HG03108 (cell line): ENCODE results near the gene MAPKBP1.

Source experiments
- ATAC-seq: cut with Tn5 transposase; IDR thresholded peaks from one replicate; pipeline ENCODE4 v1.9.1; 2021; ENCODE audit warnings: moderate library complexity; ENCODE audit not compliant: unreplicated experiment

Gene MAPKBP1

DNA sequence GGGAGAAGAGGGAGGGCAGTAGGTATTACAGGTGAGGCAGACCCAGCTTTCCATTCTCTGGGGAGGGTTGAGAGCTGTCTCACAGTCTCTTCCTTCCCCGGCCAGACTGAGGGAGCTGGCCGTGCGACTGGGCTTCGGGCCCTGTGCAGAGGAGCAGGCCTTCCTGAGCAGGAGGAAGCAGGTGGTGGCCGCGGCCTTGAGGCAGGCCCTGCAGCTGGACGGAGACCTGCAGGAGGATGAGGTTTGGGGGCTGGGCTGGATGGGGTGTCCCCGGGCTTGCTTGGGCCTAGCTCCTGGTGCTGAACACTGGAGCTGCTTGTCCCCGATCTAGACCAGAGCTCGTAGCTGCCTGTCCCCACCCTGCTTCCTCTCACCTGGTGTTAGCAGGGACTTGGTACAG, 69.3 kb downstream of the MAPKBP1 start:
- ATAC-seq = no peak

GRCh38 chr15:41844814-41845213, 70.5 kb downstream of the MAPKBP1 start:
- ATAC-seq = no peak

GRCh38 chr15:41847206-41847605, 72.9 kb downstream of the MAPKBP1 start:
- ATAC-seq = no peak

DNA sequence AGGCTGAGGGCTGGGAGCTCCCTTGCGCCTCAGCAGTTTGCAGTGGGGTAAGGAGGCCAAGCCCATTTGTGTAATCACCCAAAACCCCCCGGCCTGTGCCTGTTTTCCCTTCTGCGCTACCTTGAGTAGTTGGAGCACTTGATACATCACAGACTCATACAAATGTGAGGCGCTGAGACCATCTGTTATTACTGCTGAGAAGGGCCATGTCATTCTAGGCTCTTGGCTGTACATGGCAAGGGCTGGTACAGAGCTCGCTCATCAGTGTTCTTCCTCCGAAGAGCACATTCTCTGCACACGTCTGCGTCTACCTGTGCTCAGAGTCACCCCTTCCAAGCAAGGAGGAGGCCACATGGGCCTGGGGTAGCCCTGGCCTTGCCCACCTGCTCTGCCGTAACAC, 73.7 kb downstream of the MAPKBP1 start:
- ATAC-seq = no peak

DNA sequence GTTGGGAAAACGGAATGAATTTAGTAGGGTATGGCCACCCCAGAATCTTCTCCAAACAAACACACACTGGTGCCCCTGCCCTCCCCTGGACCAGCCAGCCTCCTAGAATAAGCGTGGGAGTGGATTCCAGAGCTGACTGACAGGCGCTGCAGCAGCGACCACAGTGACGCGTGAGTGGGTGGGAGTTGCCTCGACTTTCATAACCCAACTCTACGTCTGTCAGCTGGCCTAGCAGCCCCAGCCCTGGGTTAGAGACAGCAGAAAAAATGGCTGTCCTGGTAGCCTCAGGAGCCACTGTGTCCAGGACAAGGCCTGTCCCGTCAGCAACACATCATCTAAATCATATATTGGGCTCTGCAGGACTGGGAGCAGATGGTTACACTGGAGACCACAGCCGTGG, 74.3 kb downstream of the MAPKBP1 start:
- ATAC-seq = no peak

DNA sequence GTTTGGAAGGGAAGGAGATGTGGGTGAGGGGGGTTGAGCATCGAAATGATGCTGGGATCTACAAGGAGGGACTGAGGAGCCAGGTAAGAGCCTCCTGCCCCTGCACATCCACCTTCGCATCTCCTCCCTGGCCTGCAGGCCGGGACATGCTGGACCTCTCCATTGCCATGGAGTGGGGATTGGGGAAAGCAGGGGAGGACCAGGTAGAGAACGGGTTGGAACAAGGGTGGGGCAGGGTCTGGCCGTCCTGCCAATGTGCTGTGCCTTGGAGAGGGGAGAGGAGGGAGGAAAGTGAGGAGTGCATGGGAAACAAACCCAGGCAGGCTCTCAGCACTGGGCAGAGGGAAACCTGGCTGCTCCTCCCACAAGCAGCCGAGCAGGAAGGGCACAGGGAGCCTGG, 74.9 kb downstream of the MAPKBP1 start:
- ATAC-seq = no peak

GRCh38 chr15:41849861-41850260, 75.6 kb downstream of the MAPKBP1 start:
- no peak for ATAC-seq

DNA sequence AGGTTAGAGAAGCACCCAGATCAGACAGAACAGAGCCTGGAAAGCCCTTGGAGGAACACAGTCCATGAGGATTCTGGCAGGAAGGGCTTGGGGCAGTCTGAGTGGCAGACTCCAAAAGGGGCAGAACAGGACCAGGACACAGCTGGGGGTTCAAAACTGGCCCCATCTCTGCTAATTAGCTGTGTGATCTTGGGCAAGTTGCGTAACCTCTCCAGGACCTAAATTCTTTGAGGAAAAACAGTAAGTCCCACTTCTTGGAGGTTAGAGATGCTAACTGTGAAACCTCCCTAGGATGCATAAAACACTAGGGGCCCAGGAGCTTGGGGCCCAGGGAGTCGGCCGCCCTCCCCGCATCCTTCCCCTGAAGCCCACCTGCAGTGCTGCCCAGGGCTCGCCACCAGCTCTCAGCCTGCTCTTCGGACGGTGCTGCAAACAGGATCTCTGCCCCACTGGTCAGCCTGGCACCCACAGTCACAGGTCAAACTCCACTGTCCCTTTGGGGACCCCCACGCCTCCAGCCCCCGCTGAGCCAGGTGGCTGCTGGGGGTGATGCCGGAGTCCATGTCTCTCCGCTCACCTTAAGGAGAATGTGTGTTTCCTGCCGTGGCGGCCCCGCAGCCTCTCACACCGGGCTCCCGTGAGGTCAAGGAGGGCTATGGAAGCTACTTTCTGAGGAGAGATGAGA, 76.3 kb downstream of the MAPKBP1 start:
- ATAC-seq = no peak

- ATAC-seq = no peak
Observed at GRCh38 chr15:41851167-41851523, 76.9 kb downstream of the MAPKBP1 start.

DNA sequence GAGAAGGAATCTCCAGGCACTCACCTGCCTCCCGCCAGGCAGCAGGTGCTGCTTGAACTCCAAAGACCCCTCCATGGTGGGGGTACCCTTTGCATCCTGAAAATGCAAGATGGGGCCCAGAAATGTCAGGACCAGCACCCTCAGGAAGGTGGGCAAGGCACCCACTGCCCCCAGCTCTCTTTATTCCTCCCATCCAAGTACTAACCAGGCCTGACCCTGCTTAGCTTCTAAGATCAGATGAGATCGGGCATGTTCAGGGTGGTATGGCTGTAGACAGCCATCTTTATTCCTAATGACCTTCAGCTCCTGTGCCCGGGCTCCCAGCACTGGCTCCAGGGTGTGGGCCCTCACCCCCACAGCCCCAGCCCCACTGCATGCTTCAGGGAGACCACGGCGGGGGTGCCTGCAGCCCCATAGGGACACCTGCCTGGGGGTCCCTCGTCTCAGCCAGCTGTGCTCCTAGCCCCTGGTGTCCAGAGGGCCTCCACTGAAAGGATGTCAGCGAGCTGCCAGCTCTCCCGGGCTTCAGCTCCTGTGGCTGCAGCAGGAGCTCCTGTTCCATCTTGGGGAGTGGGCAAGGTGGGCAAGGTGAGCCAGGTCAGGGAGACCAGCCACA, 77.6 kb downstream of the MAPKBP1 start:
- no peak for ATAC-seq

- ATAC-seq = no peak
Observed at GRCh38 chr15:41852736-41853590, 78.7 kb downstream of the MAPKBP1 start.

GRCh38 chr15:41853831-41854230, 79.5 kb downstream of the MAPKBP1 start:
- ATAC-seq = no peak

DNA sequence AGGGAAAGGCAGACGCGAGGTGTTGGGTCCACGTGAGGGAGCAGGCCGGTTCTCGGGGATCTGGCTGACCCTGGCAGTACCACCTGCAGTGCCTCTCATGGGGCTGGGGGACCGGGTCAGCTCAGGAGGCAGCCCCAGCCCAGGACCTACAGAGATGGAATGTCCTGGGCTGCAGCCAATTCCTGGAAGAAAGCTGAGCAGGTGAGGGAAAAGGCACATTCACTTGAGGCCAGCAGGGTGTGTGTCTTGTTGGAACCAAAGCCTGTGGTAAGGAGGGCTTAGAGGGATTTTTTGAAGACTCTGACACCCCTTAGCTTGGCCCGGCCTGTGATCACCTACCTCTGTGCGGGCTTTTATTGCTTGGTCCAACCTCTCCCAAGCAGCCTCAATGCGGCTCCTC, 80.2 kb downstream of the MAPKBP1 start:
- ATAC-seq = no peak

DNA sequence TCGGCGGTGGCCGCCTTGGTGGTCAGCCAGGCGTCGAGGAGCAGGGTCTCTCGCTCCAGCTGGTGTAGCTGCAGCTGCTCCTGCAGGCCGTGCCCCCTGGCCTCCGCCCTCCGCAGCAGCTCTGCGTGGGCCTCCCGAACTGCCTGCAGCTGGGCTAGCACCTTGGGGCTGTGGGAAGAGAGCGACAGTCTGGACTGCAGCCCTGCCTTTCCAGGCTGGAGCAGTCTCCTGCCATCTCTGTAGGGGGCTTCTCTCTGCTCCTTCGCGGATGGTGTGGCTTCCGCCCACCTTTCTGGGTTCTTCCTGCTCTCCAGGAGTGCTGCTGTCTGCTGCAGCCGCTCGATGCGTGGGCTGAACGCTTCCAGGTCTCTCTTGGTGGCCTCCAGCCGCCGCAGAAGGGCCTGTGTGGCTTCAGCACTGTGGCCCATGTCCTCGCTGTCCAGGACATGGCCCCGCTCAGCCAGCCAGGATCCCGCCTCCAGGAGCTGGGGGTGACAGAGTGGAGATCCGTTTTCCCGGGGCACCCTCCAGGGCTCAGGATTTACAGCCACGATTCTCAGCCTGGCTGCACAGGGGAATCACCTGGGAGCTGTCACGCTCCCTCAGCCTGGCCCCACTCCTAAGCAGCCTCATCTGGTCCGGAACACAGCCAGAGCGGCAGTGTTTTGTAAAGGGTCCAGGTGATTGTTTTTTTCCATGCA, 81.1 kb downstream of the MAPKBP1 start:
- no peak for ATAC-seq

- ATAC-seq = no peak
Observed at GRCh38 chr15:41856262-41856661, 82.0 kb downstream of the MAPKBP1 start.

- no peak for ATAC-seq
Observed at GRCh38 chr15:41856716-41857115, 82.4 kb downstream of the MAPKBP1 start.

GRCh38 chr15:41857316-41857715, 83.0 kb downstream of the MAPKBP1 start:
- no peak for ATAC-seq

GRCh38 chr15:41858756-41859155, 84.5 kb downstream of the MAPKBP1 start:
- ATAC-seq = no peak

DNA sequence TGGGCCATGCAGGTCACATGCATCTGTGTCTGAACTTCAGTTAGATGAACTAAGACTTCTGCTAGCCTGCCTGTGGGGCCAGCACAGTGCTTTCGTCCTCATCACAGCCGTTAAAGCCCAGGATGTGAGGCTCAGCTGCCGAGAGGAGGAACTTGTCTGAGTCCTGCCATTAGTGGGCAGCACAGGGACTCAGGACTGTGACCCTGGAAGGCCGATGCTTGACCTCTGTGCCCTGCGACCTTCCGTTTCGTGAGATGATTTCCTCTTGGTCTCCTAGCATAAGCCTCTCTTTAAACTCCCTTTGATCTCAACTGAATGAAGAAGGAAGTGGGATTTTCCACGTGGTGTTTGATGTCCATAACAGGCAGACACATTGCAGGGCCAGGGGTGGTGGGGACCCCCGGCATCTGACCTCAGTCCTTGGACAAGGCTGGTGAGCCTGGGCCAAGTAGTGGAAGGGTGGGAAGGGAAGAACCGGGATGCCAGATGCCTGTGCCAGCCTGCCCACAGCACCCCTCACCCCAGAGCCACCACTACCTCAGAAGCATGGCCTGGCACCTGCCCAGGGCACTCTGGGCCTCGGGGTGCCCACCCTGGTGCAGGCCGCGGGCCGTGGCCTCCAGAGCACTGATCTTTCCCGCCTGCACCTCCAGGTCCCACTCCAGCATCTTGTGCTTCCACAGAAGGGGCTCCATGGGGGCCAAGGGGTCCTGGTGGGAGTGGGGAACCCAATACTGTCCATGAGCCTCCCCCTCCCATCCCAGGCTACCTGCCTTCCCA, 86.0 kb downstream of the MAPKBP1 start:
- no peak for ATAC-seq

DNA sequence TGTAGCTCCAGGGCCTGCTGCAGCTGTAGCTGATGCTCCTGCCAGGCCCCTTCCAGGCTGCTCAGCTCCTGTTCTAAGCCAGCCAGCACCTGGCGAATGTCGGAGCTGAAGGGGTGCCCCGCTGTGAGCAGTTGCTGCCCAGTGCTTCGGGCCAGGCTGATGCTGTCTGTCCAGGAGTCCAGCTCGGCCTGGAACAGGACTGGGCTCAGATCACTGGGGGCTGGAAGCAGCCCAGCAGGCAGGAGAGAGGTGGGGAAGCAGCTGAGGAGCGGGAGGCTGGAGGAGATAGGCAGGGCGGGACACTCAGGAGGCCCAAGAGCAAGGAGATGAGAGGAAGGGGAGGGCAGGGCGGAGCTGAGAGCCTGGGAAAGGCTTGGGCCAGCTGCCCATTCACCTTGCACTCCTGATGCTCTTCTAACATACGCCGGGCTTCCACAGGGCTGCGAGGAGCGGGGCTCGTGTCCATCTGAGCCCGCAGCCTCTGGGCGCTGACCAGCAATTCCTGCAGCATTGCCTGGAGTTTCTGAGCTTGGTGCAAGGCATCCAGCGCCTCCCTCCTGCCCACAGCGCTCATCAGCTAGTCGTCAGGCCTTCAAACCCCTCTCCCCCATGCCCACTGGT, 87.6 kb downstream of the MAPKBP1 start:
- no peak for ATAC-seq
